Lower leg skin (tissue), 3 donors: Measurements from ENCODE around the gene TNIP1.

Experiments
- CTCF ChIP-seq, 3 donors: fragments of 450-650 bp; IDR thresholded peaks; one replicate each; pipeline ENCODE4 v1.5.1; 2016; ENCODE audit warnings: antibody characterized with exemption in 3 of 3, mild to moderate bottlenecking in 3 of 3, moderate library complexity in 2 of 3
- POLR2A ChIP-seq, 2 donors: fragments of 450-650 bp; IDR thresholded peaks; one replicate each; pipeline ENCODE4 v1.6.1; 2016 to 2017; ENCODE audit warnings: antibody characterized with exemption in 2 of 2, mild to moderate bottlenecking in 1 of 2, moderate library complexity in 1 of 2

- no peak for TF ChIP-seq POLR2A (IDR thresholded peaks at IDR 0.05)
- TF ChIP-seq CTCF (IDR thresholded peaks at IDR 0.05): no peak
Measured at GRCh38 chr5:151128817-151129216, 48.0 kb upstream of the TNIP1 start.
